ENCODE measurements around the gene ZNF280B. TPM values are rescaled to one million over a fixed set of nuclear protein-coding genes. Genes with fewer than 3 reads are reported as not detected.

ZNF280B gene
- total and polyA plus RNA-seq, 9 of the 15 experiments (the other 6 are each of a cell fraction or from before 2014, with no cell fraction given) = 7.7 to 29.9 (median 20.0) TPM

DNA sequence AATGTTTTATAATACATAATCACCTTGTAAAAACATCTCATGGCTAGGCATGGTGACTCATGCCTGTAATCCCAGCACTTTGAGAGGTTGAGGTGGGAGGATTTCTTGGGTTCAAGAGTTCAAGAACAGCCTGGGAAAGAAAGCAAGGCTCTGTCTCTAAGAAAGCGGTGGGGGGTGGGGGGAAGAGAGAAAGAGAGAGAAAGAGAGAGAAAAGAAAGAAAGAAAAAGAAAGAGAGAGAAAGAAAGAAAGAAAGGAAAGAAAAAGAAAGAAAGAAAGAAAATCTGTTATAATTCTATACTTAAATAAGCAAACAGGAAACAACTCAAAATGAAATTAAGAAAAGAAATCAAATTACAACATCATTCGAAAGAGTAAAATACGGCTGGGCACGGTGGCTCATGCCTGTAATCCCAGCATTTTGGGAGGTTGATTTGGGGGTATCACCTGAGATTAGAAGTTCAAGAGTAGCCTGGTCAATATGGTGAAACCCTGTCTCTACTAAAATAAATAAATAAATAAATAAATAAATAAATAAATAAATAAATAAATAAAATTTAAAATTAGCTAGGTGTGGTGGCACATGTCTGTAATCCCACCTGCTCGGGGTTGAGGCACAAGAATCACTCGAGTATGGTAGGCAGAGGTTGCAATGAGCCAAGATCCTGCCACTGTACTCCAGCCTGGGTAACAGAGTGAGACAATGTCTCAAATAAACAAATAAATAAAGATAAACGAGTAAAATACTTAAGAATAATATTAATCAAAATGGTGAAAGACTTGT, 65.4 kb downstream of the ZNF280B start (continued):
- TF ChIP-seq, protein P1, sequence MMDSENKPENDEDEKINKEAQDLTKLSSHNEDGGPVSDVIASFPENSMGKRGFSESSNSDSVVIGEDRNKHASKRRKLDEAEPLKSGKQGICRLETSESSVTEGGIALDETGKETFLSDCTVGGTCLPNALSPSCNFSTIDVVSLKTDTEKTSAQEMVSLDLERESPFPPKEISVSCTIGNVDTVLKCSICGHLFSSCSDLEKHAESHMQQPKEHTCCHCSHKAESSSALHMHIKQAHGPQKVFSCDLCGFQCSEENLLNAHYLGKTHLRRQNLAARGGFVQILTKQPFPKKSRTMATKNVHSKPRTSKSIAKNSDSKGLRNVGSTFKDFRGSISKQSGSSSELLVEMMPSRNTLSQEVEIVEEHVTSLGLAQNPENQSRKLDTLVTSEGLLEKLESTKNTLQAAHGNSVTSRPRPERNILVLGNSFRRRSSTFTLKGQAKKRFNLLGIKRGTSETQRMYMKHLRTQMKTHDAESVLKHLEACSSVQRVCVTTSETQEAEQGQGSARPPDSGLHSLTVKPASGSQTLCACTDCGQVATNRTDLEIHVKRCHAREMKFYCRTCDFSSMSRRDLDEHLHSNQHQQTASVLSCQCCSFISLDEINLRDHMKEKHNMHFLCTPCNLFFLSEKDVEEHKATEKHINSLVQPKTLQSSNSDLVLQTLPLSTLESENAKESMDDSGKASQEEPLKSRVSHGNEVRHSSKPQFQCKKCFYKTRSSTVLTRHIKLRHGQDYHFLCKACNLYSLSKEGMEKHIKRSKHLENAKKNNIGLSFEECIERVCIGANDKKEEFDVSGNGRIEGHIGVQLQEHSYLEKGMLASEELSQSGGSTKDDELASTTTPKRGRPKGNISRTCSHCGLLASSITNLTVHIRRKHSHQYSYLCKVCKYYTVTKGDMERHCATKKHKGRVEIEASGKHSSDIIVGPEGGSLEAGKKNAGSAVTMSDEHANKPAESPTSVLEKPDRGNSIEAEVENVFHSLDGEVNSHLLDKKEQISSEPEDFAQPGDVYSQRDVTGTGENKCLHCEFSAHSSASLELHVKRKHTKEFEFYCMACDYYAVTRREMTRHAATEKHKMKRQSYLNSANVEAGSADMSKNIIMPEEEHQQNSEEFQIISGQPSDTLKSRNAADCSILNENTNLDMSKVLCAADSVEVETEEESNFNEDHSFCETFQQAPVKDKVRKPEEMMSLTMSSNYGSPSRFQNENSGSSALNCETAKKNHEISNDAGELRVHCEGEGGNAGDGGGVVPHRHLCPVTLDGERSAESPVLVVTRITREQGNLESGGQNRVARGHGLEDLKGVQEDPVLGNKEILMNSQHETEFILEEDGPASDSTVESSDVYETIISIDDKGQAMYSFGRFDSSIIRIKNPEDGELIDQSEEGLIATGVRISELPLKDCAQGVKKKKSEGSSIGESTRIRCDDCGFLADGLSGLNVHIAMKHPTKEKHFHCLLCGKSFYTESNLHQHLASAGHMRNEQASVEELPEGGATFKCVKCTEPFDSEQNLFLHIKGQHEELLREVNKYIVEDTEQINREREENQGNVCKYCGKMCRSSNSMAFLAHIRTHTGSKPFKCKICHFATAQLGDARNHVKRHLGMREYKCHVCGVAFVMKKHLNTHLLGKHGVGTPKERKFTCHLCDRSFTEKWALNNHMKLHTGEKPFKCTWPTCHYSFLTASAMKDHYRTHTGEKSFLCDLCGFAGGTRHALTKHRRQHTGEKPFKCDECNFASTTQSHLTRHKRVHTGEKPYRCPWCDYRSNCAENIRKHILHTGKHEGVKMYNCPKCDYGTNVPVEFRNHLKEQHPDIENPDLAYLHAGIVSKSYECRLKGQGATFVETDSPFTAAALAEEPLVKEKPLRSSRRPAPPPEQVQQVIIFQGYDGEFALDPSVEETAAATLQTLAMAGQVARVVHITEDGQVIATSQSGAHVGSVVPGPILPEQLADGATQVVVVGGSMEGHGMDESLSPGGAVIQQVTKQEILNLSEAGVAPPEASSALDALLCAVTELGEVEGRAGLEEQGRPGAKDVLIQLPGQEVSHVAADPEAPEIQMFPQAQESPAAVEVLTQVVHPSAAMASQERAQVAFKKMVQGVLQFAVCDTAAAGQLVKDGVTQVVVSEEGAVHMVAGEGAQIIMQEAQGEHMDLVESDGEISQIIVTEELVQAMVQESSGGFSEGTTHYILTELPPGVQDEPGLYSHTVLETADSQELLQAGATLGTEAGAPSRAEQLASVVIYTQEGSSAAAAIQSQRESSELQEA (IDR thresholded peaks at IDR 0.05; ENCODE audit: low read depth) = peak; percentile 31; the same call in 1 of the 2 replicates
- TF ChIP-seq MIER1 (IDR thresholded peaks at IDR 0.05; ENCODE audit: low read depth) = peak; percentile 12; the same call in 1 of the 2 replicates
- TF ChIP-seq PHB2 (IDR thresholded peaks at IDR 0.05; ENCODE audit: low read depth) = 0 out of 2 replicates have a peak, but pooled peaks have one; percentile 37
- TF ChIP-seq, protein P2, sequence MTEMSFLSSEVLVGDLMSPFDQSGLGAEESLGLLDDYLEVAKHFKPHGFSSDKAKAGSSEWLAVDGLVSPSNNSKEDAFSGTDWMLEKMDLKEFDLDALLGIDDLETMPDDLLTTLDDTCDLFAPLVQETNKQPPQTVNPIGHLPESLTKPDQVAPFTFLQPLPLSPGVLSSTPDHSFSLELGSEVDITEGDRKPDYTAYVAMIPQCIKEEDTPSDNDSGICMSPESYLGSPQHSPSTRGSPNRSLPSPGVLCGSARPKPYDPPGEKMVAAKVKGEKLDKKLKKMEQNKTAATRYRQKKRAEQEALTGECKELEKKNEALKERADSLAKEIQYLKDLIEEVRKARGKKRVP (CRISPR knock-in tag; IDR thresholded peaks at IDR 0.05) = no peak
- TF ChIP-seq HMG20B (CRISPR knock-in tag; IDR thresholded peaks at IDR 0.05) = no peak
- TF ChIP-seq, protein P3, sequence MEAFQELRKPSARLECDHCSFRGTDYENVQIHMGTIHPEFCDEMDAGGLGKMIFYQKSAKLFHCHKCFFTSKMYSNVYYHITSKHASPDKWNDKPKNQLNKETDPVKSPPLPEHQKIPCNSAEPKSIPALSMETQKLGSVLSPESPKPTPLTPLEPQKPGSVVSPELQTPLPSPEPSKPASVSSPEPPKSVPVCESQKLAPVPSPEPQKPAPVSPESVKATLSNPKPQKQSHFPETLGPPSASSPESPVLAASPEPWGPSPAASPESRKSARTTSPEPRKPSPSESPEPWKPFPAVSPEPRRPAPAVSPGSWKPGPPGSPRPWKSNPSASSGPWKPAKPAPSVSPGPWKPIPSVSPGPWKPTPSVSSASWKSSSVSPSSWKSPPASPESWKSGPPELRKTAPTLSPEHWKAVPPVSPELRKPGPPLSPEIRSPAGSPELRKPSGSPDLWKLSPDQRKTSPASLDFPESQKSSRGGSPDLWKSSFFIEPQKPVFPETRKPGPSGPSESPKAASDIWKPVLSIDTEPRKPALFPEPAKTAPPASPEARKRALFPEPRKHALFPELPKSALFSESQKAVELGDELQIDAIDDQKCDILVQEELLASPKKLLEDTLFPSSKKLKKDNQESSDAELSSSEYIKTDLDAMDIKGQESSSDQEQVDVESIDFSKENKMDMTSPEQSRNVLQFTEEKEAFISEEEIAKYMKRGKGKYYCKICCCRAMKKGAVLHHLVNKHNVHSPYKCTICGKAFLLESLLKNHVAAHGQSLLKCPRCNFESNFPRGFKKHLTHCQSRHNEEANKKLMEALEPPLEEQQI (IDR thresholded peaks at IDR 0.05) = no peak
- TF ChIP-seq, protein P4, sequence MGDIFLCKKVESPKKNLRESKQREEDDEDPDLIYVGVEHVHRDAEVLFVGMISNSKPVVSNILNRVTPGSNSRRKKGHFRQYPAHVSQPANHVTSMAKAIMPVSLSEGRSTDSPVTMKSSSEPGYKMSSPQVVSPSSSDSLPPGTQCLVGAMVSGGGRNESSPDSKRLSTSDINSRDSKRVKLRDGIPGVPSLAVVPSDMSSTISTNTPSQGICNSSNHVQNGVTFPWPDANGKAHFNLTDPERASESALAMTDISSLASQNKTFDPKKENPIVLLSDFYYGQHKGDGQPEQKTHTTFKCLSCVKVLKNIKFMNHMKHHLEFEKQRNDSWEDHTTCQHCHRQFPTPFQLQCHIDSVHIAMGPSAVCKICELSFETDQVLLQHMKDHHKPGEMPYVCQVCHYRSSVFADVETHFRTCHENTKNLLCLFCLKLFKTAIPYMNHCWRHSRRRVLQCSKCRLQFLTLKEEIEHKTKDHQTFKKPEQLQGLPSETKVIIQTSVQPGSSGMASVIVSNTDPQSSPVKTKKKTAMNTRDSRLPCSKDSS (IDR thresholded peaks at IDR 0.05; ENCODE audit: low read depth, partially characterized antibody) = peak; percentile 65
- TF ChIP-seq PHF8 (IDR thresholded peaks at IDR 0.05; ENCODE audit: borderline replicate concordance, low read length) = no peak
- TF ChIP-seq, protein P5, sequence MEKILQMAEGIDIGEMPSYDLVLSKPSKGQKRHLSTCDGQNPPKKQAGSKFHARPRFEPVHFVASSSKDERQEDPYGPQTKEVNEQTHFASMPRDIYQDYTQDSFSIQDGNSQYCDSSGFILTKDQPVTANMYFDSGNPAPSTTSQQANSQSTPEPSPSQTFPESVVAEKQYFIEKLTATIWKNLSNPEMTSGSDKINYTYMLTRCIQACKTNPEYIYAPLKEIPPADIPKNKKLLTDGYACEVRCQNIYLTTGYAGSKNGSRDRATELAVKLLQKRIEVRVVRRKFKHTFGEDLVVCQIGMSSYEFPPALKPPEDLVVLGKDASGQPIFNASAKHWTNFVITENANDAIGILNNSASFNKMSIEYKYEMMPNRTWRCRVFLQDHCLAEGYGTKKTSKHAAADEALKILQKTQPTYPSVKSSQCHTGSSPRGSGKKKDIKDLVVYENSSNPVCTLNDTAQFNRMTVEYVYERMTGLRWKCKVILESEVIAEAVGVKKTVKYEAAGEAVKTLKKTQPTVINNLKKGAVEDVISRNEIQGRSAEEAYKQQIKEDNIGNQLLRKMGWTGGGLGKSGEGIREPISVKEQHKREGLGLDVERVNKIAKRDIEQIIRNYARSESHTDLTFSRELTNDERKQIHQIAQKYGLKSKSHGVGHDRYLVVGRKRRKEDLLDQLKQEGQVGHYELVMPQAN (IDR thresholded peaks at IDR 0.05; ENCODE audit: borderline replicate concordance) = no peak
- peak in 1 of 2 experiments; percentile 66; a peak in 1 of 4 replicates for TF ChIP-seq HDAC1 (IDR thresholded peaks at IDR 0.05)

Measured in K562 (cell line).